HEK293 (cell line): ENCODE measurements around the gene KLRC1.
"Not testable (repeated sequence)": the region's sequence is repeated elsewhere in the genome, so short reads cannot be mapped to it uniquely, and the experiment has no call there.

ENCODE experiments used
- ZEB2 ChIP-seq: fragments of 450-650 bp; formaldehyde crosslinking; IDR thresholded peaks from 2 replicates; pipeline ENCODE4 v1.5.1; 2016; ENCODE audit warnings: missing biosample characterization, missing genetic modification characterization
- ZNF391 ChIP-seq: fragments of 450-650 bp; formaldehyde crosslinking; IDR thresholded peaks from 2 replicates; pipeline ENCODE4 v1.5.1; 2016; ENCODE audit warnings: low read depth, missing biosample characterization, missing genetic modification characterization, borderline replicate concordance

- not testable (repeated sequence) for TF ChIP-seq ZNF391 (tag by site-specific recombination); ZEB2
These were observed 31.0 kb downstream of the KLRC1 start for GRCh38 chr12:10422159-10422558.
